Activated naive CD8-positive, alpha-beta T cell treated with anti-CD3 and anti-CD28 coated beads, Interleukin-2, amount 10 ng/mL, durations not matched to agents 7 days and 5 days (primary cell): ENCODE data around the gene KCNQ5. TPM values are rescaled to one million over a fixed set of nuclear protein-coding genes. Genes with fewer than 3 reads are reported as not detected.
"Not testable (repeated sequence)": the region's sequence is repeated elsewhere in the genome, so short reads cannot be mapped to it uniquely, and the experiment has no call there.

Experiments used
- ATAC-seq: fragments of 150-1000 bp; cut with Tn5 transposase; one replicate; pipeline ENCODE4 v1.10.0; 2021; ENCODE audit warnings: low read depth, moderate library complexity
- POLR2A ChIA-PET: fragments of 350-600 bp; sonication (Branson Sonifier 250); formaldehyde crosslinking; loops from one replicate; lab custom pipeline; 2021; ENCODE audit warnings: antibody characterized with exemption; lab: Charles Lee
- DNase-seq: peaks from one replicate; pipeline ENCODE4 v3.0.0; 2021
- H3K27ac Mint-ChIP-seq: one replicate; pipeline ENCODE4 v1.8.0; 2022; ENCODE audit warnings: mild to moderate bottlenecking, mixed read lengths
- H3K27me3 Mint-ChIP-seq: one replicate; pipeline ENCODE4 v1.8.0; 2022; ENCODE audit warnings: mild to moderate bottlenecking, moderate library complexity, mixed read lengths
- H3K36me3 Mint-ChIP-seq: one replicate; pipeline ENCODE4 v1.8.0; 2021; ENCODE audit warnings: mild to moderate bottlenecking, mixed read lengths
- H3K4me1 Mint-ChIP-seq: one replicate; pipeline ENCODE4 v1.8.0; 2021; ENCODE audit warnings: mixed read lengths
- H3K4me3 Mint-ChIP-seq: one replicate; pipeline ENCODE4 v1.8.0; 2022; ENCODE audit warnings: mild to moderate bottlenecking, moderate library complexity, mixed read lengths
- H3K9me3 Mint-ChIP-seq: one replicate; pipeline ENCODE4 v1.8.0; 2021; ENCODE audit warnings: mixed read lengths
- total RNA-seq, 2 experiments: library from RNA; stranded (reverse); gene quantifications; one replicate each; pipeline ENCODE4 v1.2.3, GENCODE V29; 2021

The KCNQ5 gene
- total RNA-seq, result 1 to 10 TPM; 4.3 to 5.1 TPM

GRCh38 chr6:72621291-72622093, at the start of gene KCNQ5:
KCNQ5 (plus strand) TSS chr6:72622064.
- no peak for DNase-seq
- Mint-ChIP-seq H3K9me3 (no peaks in the 10 kb centered on the region), H3K27ac (peak within 1 kb of the TSS; percentile 92), H3K27me3 (no peaks in the 10 kb centered on the region), H3K4me3 (peak within 1 kb of the TSS; percentile 92), H3K36me3 (peaks cover 8% of the 10 kb centered on the region), H3K4me1 (peaks cover 40% of the 10 kb centered on the region)
- ATAC-seq, result peak; percentile 3
- POLR2A ChIA-PET, result no interaction called here

GRCh38 chr6:72579865-72580264, 42.0 kb upstream of the KCNQ5 start:
- H3K9me3 Mint-ChIP-seq, result no peaks in the 10 kb centered on the region
- no peak overlapping the region for H3K27ac Mint-ChIP-seq
- no peak for ATAC-seq
- H3K4me3 Mint-ChIP-seq, result no peak overlapping the region
- H3K36me3 Mint-ChIP-seq, result no peaks in the 10 kb centered on the region
- POLR2A ChIA-PET, result no interaction called here
- H3K4me1 Mint-ChIP-seq, result no peaks in the 10 kb centered on the region
- DNase-seq, result no peak
- H3K27me3 Mint-ChIP-seq, result peaks cover 2% of the 10 kb centered on the region

- no peak for ATAC-seq
- no peaks in the 10 kb centered on the region for H3K4me1 Mint-ChIP-seq
- no peak overlapping the region for H3K4me3 Mint-ChIP-seq
- POLR2A ChIA-PET, result no interaction called here
- no peak for DNase-seq
- peaks cover 2% of the 10 kb centered on the region for H3K27me3 Mint-ChIP-seq
- no peaks in the 10 kb centered on the region for H3K9me3 Mint-ChIP-seq
- H3K27ac Mint-ChIP-seq, result no peak overlapping the region
- H3K36me3 Mint-ChIP-seq, result no peaks in the 10 kb centered on the region
Observed at GRCh38 chr6:72580281-72580940, 41.5 kb upstream of the KCNQ5 start.

GRCh38 chr6:72580950-72581349, 40.9 kb upstream of the KCNQ5 start:
- H3K27me3 Mint-ChIP-seq, H3K9me3 Mint-ChIP-seq, H3K36me3 Mint-ChIP-seq, ATAC-seq, H3K27ac Mint-ChIP-seq, H3K4me3 Mint-ChIP-seq, DNase-seq, H3K4me1 Mint-ChIP-seq, POLR2A ChIA-PET: not testable (repeated sequence)

GRCh38 chr6:72588155-72588554, 33.7 kb upstream of the KCNQ5 start:
- H3K27me3 Mint-ChIP-seq, result no peaks in the 10 kb centered on the region
- POLR2A ChIA-PET, result no interaction called here
- DNase-seq (no peak), ATAC-seq (no peak)
- no peak overlapping the region for H3K27ac Mint-ChIP-seq
- H3K36me3 Mint-ChIP-seq, result no peaks in the 10 kb centered on the region
- no peak overlapping the region for H3K4me3 Mint-ChIP-seq
- H3K9me3 Mint-ChIP-seq, result no peaks in the 10 kb centered on the region
- H3K4me1 Mint-ChIP-seq, result no peaks in the 10 kb centered on the region

GRCh38 chr6:72589096-72589495, 32.8 kb upstream of the KCNQ5 start:
- no peaks in the 10 kb centered on the region for H3K4me1 Mint-ChIP-seq
- no peak for ATAC-seq
- no peak overlapping the region for H3K4me3 Mint-ChIP-seq
- POLR2A ChIA-PET, result interaction anchor here (0.9 kb wide), 1 partner anchor 34 kb away, joined by 3 read pairs; no protein-coding TSS in a partner anchor
- no peaks in the 10 kb centered on the region for H3K36me3 Mint-ChIP-seq
- no peaks in the 10 kb centered on the region for H3K9me3 Mint-ChIP-seq
- DNase-seq, result no peak
- H3K27ac Mint-ChIP-seq, result no peak overlapping the region
- peaks cover 2% of the 10 kb centered on the region for H3K27me3 Mint-ChIP-seq

GRCh38 chr6:72595812-72596211, 26.1 kb upstream of the KCNQ5 start:
- Mint-ChIP-seq H3K27ac (no peak overlapping the region), H3K4me3 (no peak overlapping the region), H3K4me1 (no peaks in the 10 kb centered on the region), H3K9me3 (no peaks in the 10 kb centered on the region), H3K36me3 (no peaks in the 10 kb centered on the region), H3K27me3 (peaks cover 6% of the 10 kb centered on the region)
- ATAC-seq (no peak), DNase-seq (no peak)
- POLR2A ChIA-PET, result no interaction called here

GRCh38 chr6:72616406-72617015, 5.4 kb upstream of the KCNQ5 start:
- no peak overlapping the region for H3K27ac Mint-ChIP-seq
- DNase-seq, result no peak
- ATAC-seq, result no peak
- no peaks in the 10 kb centered on the region for H3K9me3 Mint-ChIP-seq
- no peak overlapping the region for H3K4me3 Mint-ChIP-seq
- no peaks in the 10 kb centered on the region for H3K27me3 Mint-ChIP-seq
- peaks cover 20% of the 10 kb centered on the region for H3K4me1 Mint-ChIP-seq
- no peaks in the 10 kb centered on the region for H3K36me3 Mint-ChIP-seq
- POLR2A ChIA-PET, result interaction anchor here (2.7 kb wide), 1 partner anchor 513 kb away, joined by 12 read pairs; no protein-coding TSS in a partner anchor

- POLR2A ChIA-PET, result no interaction called here
- Mint-ChIP-seq H3K27ac (no peak overlapping the region), H3K4me1 (peaks cover 22% of the 10 kb centered on the region), H3K27me3 (no peaks in the 10 kb centered on the region), H3K36me3 (no peaks in the 10 kb centered on the region), H3K4me3 (no peak overlapping the region), H3K9me3 (no peaks in the 10 kb centered on the region)
- ATAC-seq (no peak), DNase-seq (no peak)
Observed at GRCh38 chr6:72617721-72618120, 4.1 kb upstream of the KCNQ5 start.

GRCh38 chr6:72619883-72620696, 1.8 kb upstream of the KCNQ5 start:
- POLR2A ChIA-PET, result interaction anchor here (0.5 to 1.0 kb wide), 2 partner anchors 557 to 858 kb away, joined by 3 read pairs; no protein-coding TSS in a partner anchor
- Mint-ChIP-seq H3K4me3 (peak overlapping the region; percentile 92), H3K4me1 (peaks cover 32% of the 10 kb centered on the region), H3K27ac (peak overlapping the region; percentile 92), H3K36me3 (no peaks in the 10 kb centered on the region), H3K27me3 (no peaks in the 10 kb centered on the region), H3K9me3 (no peaks in the 10 kb centered on the region)
- DNase-seq (peak; percentile 68), ATAC-seq (peak; percentile 57)

GRCh38 chr6:72620871-72621290, 983 bp upstream of the KCNQ5 start:
- ATAC-seq (no peak), DNase-seq (peak; percentile 43)
- POLR2A ChIA-PET, result interaction anchor here (1.0 kb wide), 1 partner anchor 556 kb away, joined by 3 read pairs; no protein-coding TSS in a partner anchor
- Mint-ChIP-seq H3K4me1 (peaks cover 35% of the 10 kb centered on the region), H3K4me3 (peak overlapping the region; percentile 92), H3K27ac (peak overlapping the region; percentile 92), H3K36me3 (peaks cover 3% of the 10 kb centered on the region), H3K27me3 (no peaks in the 10 kb centered on the region), H3K9me3 (no peaks in the 10 kb centered on the region)

GRCh38 chr6:72622094-72622940, 453 bp downstream of the KCNQ5 start:
- DNase-seq (peak; percentile 76), ATAC-seq (peak; percentile 43)
- peaks cover 9% of the 10 kb centered on the region for H3K36me3 Mint-ChIP-seq
- POLR2A ChIA-PET, result interaction anchor here (0.7 to 1.5 kb wide), 4 partner anchors 33 to 1074 kb away, joined by 3 to 4 read pairs (median 3); no protein-coding TSS in a partner anchor
- no peaks in the 10 kb centered on the region for H3K9me3 Mint-ChIP-seq
- H3K27ac Mint-ChIP-seq, result peak overlapping the region; percentile 90
- H3K27me3 Mint-ChIP-seq, result no peaks in the 10 kb centered on the region
- peaks cover 40% of the 10 kb centered on the region for H3K4me1 Mint-ChIP-seq
- peak overlapping the region; percentile 92 for H3K4me3 Mint-ChIP-seq
